Fibroblast of pulmonary artery (primary cell): ENCODE results near the gene MOBP.
"Not testable (repeated sequence)": the region's sequence is repeated elsewhere in the genome, so short reads cannot be mapped to it uniquely, and the experiment has no call there.

ENCODE experiments used
- DNase-seq: peaks from one replicate; pipeline ENCODE4 v3.0.0-alpha.2; 2010; ENCODE audit warnings: low read depth
- H3K4me3 ChIP-seq: replicated peaks from 2 replicates; pipeline ENCODE4 v1.5.1; 2011; ENCODE audit warnings: low read depth, mild to moderate bottlenecking, control low read depth, low read length, moderate library complexity
- TF ChIP-seq, protein P1 (sequence below): IDR thresholded peaks from 2 replicates; pipeline ENCODE4 v1.5.1; 2011; ENCODE audit warnings: mild to moderate bottlenecking, control low read depth, low read length, inconsistent platforms; ENCODE audit errors: missing control alignments

The MOBP gene

GRCh38 chr3:39449796-39450195, 17.7 kb upstream of the MOBP start:
- no peak overlapping the region for H3K4me3 ChIP-seq
- no peak for DNase-seq
- TF ChIP-seq, protein P1, sequence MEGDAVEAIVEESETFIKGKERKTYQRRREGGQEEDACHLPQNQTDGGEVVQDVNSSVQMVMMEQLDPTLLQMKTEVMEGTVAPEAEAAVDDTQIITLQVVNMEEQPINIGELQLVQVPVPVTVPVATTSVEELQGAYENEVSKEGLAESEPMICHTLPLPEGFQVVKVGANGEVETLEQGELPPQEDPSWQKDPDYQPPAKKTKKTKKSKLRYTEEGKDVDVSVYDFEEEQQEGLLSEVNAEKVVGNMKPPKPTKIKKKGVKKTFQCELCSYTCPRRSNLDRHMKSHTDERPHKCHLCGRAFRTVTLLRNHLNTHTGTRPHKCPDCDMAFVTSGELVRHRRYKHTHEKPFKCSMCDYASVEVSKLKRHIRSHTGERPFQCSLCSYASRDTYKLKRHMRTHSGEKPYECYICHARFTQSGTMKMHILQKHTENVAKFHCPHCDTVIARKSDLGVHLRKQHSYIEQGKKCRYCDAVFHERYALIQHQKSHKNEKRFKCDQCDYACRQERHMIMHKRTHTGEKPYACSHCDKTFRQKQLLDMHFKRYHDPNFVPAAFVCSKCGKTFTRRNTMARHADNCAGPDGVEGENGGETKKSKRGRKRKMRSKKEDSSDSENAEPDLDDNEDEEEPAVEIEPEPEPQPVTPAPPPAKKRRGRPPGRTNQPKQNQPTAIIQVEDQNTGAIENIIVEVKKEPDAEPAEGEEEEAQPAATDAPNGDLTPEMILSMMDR, result no peak

DNA sequence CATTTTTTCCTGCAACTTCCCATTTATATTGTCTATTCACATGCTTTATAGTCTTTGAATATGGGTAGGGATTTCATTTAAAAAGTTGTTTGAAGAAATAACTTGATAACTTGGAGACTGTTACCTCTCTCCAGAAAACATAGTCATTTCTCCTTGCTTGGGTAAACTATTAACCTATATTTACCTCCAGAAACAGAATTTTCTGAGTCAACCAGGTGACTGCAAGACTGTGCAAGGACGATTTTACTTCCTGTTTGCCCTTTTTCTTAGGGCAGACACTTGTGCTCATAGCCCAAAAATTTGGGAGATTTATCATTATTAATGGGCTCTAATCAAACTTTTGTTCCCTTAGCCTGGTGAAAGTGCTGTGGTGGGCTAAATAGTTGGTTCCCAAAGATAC, 14.3 kb upstream of the MOBP start:
- no peak for DNase-seq
- TF ChIP-seq, protein P1, result no peak
- no peak overlapping the region for H3K4me3 ChIP-seq

DNA sequence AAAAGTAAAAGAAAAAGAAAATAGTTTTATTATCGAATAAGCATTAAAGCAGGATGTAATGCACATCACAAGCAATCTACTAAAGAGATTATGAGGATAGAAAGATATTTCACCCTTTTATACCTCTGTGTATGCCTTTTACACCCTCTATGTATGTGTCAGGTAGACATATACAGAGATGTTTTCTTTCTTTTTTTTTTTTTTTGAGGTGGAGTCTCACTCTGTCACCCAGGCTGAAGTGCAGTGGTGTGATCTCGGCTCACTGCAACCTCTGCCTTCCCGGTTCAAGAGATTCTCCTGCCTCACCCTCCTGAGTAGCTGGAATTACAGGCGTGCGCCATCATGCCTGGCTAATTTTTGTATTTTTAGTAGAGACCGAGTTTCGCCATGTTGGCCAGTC, 13.6 kb upstream of the MOBP start:
- not testable (repeated sequence) for H3K4me3 ChIP-seq, DNase-seq

GRCh38 chr3:39454591-39455217, 12.8 kb upstream of the MOBP start:
- no peak for DNase-seq
- no peak overlapping the region for H3K4me3 ChIP-seq
- TF ChIP-seq, protein P1, result no peak

- DNase-seq, result no peak
- no peak overlapping the region for H3K4me3 ChIP-seq
- TF ChIP-seq, protein P1, result no peak
Measured at GRCh38 chr3:39456159-39456558, 11.3 kb upstream of the MOBP start.

- DNase-seq, result no peak
- no peak overlapping the region for H3K4me3 ChIP-seq
- TF ChIP-seq, protein P1, result no peak
Measured at GRCh38 chr3:39457361-39457760, 10.1 kb upstream of the MOBP start.

DNA sequence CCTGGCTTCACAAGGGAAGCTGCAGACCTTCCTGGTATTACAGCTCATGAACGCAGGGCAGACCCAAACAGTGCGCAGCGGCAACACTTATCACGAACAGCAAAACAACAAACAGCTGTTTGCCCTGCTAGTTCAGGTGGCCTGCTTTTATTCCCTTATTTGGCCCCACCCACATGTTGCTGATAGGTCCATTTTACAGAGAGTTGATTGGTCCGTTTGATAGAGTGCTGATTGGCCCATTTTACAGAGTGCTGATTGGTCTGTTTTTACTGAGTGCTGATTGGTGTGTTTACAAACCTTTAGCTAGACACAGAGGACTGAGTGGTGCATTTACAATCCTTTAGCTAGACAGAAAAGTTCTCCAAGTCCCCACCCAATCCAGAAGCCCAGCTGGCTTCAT, 8.9 kb upstream of the MOBP start:
- H3K4me3 ChIP-seq, DNase-seq: not testable (repeated sequence)

GRCh38 chr3:39460677-39461076, 6.8 kb upstream of the MOBP start:
- TF ChIP-seq, protein P1, result no peak
- DNase-seq, result no peak
- no peak overlapping the region for H3K4me3 ChIP-seq
